Activated CD4-positive, alpha-beta T cell treated with anti-CD3 and anti-CD28 coated beads, Interleukin-2, amount 50 U/mL, for 1 hour (primary cell): ENCODE data around the gene KRT38.

ENCODE experiments used
- DNase-seq: peaks from one replicate; pipeline ENCODE4 v3.0.0-alpha.2; 2020

The KRT38 gene

GRCh38 chr17:41393826-41394225, 47.0 kb downstream of the KRT38 start:
- DNase-seq, result no peak

GRCh38 chr17:41393294-41393693, 47.5 kb downstream of the KRT38 start:
- DNase-seq, result no peak

- DNase-seq, result no peak
Measured at GRCh38 chr17:41392278-41392677, 48.5 kb downstream of the KRT38 start.

GRCh38 chr17:41391535-41391934, 49.2 kb downstream of the KRT38 start:
- no peak for DNase-seq

- DNase-seq, result no peak
Measured at GRCh38 chr17:41390411-41390938, 50.3 kb downstream of the KRT38 start.

GRCh38 chr17:41387670-41388069, 53.1 kb downstream of the KRT38 start:
- DNase-seq, result no peak

- DNase-seq, result no peak
Measured at GRCh38 chr17:41386227-41386626, 54.6 kb downstream of the KRT38 start.
